DOHH2 (cell line): ENCODE measurements around the gene ZNF732.

Experiments used
- CTCF ChIP-seq: fragments of 200-600 bp; sonication (generic); IDR thresholded peaks from one replicate; pipeline ENCODE4 v1.5.1; 2014; ENCODE audit warnings: antibody characterized with exemption, mild to moderate bottlenecking, low read depth, low read length; ENCODE audit not compliant: poor library complexity, severe bottlenecking
- EZH2phosphoT487 ChIP-seq: fragments of 200-600 bp; sonication (generic); IDR thresholded peaks from 2 replicates; pipeline ENCODE4 v1.6.1; 2017; ENCODE audit warnings: borderline replicate concordance, mild to moderate bottlenecking, antibody characterized with exemption, low read length, moderate library complexity, mixed read lengths

GRCh38 chr4:306551-306961, 1.3 kb upstream of the ZNF732 start:
- TF ChIP-seq CTCF, result no peak
- no peak for TF ChIP-seq EZH2phosphoT487
